ENCODE measurements around the gene NOXA1.
A peak's percentile ranks its signal among the peaks of the same experiment; 100 is the strongest.

NOXA1 gene

GRCh38 chr9:137412431-137412830 lies 10.8 kb upstream of the NOXA1 start:
- Histone ChIP-seq H3K4me3 (ENCODE audit: low read length) (no peak overlapping the region), H3K27me3 (ENCODE audit: control insufficient read depth, insufficient read depth, low read length) (no peaks in the 10 kb centered on the region), H3K27ac (ENCODE audit: low read depth, low read length) (no peak overlapping the region)

GRCh38 chr9:137415451-137415850 lies 7.7 kb upstream of the NOXA1 start:
- Histone ChIP-seq H3K9ac (ENCODE audit: low read length) (no peak overlapping the region), H3K4me3 (ENCODE audit: low read length) (no peak overlapping the region), H3K4me1 (ENCODE audit: control insufficient read depth, insufficient read depth, low read length) (no peaks in the 10 kb centered on the region), H3K27me3 (ENCODE audit: control insufficient read depth, insufficient read depth, low read length) (no peaks in the 10 kb centered on the region), H3K36me3 (ENCODE audit: control insufficient read depth, insufficient read depth, low read length) (no peaks in the 10 kb centered on the region), H3K27ac (ENCODE audit: low read depth, low read length) (no peak overlapping the region)

More at GRCh38 chr9:137412431-137412830, 10.8 kb upstream of the NOXA1 start:
- Histone ChIP-seq H3K9ac (ENCODE audit: low read length) (no peak overlapping the region), H3K36me3 (ENCODE audit: control insufficient read depth, insufficient read depth, low read length) (no peaks in the 10 kb centered on the region), H3K4me1 (ENCODE audit: control insufficient read depth, insufficient read depth, low read length) (no peaks in the 10 kb centered on the region)

GRCh38 chr9:137416006-137416562 lies 7.1 kb upstream of the NOXA1 start:
- no peak overlapping the region for H3K27ac ChIP-seq (ENCODE audit: low read depth, low read length)

GRCh38 chr9:137416563-137417151 lies 6.5 kb upstream of the NOXA1 start:
- H3K36me3 ChIP-seq (ENCODE audit: control insufficient read depth, insufficient read depth, low read length), result no peaks in the 10 kb centered on the region
- no peaks in the 10 kb centered on the region for H3K27me3 ChIP-seq (ENCODE audit: control insufficient read depth, insufficient read depth, low read length)
- no peaks in the 10 kb centered on the region for H3K4me1 ChIP-seq (ENCODE audit: control insufficient read depth, insufficient read depth, low read length)
- H3K27ac ChIP-seq (ENCODE audit: low read depth, low read length), result no peak overlapping the region
- no peak overlapping the region for H3K4me3 ChIP-seq (ENCODE audit: low read length)
- no peak overlapping the region for H3K9ac ChIP-seq (ENCODE audit: low read length)

More at GRCh38 chr9:137416006-137416562, 7.1 kb upstream of the NOXA1 start:
- H3K36me3 ChIP-seq (ENCODE audit: control insufficient read depth, insufficient read depth, low read length), result no peaks in the 10 kb centered on the region
- H3K27me3 ChIP-seq (ENCODE audit: control insufficient read depth, insufficient read depth, low read length), result no peaks in the 10 kb centered on the region
- H3K4me3 ChIP-seq (ENCODE audit: low read length), result no peak overlapping the region
- no peaks in the 10 kb centered on the region for H3K4me1 ChIP-seq (ENCODE audit: control insufficient read depth, insufficient read depth, low read length)
- H3K9ac ChIP-seq (ENCODE audit: low read length), result no peak overlapping the region

- no peak overlapping the region for H3K4me3 ChIP-seq (ENCODE audit: low read length)
- H3K4me1 ChIP-seq (ENCODE audit: control insufficient read depth, insufficient read depth, low read length), result no peaks in the 10 kb centered on the region
- no peak overlapping the region for H3K27ac ChIP-seq (ENCODE audit: low read depth, low read length)
- no peaks in the 10 kb centered on the region for H3K36me3 ChIP-seq (ENCODE audit: control insufficient read depth, insufficient read depth, low read length)
- H3K27me3 ChIP-seq (ENCODE audit: control insufficient read depth, insufficient read depth, low read length), result no peaks in the 10 kb centered on the region
- H3K9ac ChIP-seq (ENCODE audit: low read length), result no peak overlapping the region
Measured at GRCh38 chr9:137417161-137418021, 5.8 kb upstream of the NOXA1 start.

- Histone ChIP-seq H3K9ac (ENCODE audit: low read length) (peak overlapping the region; percentile 64), H3K27ac (ENCODE audit: low read depth, low read length) (no peak overlapping the region), H3K27me3 (ENCODE audit: control insufficient read depth, insufficient read depth, low read length) (no peaks in the 10 kb centered on the region), H3K36me3 (ENCODE audit: control insufficient read depth, insufficient read depth, low read length) (no peaks in the 10 kb centered on the region), H3K4me3 (ENCODE audit: low read length) (peak overlapping the region; percentile 85), H3K4me1 (ENCODE audit: control insufficient read depth, insufficient read depth, low read length) (no peaks in the 10 kb centered on the region)
Measured at GRCh38 chr9:137421838-137422603, 1.2 kb upstream of the NOXA1 start.

GRCh38 chr9:137423514-137424291 lies 510 bp downstream of the NOXA1 start:
- no peaks in the 10 kb centered on the region for H3K4me1 ChIP-seq (ENCODE audit: control insufficient read depth, insufficient read depth, low read length)
- H3K27ac ChIP-seq (ENCODE audit: low read depth, low read length), result no peak overlapping the region
- H3K36me3 ChIP-seq (ENCODE audit: control insufficient read depth, insufficient read depth, low read length), result no peaks in the 10 kb centered on the region
- peak overlapping the region; percentile 45 for H3K9ac ChIP-seq (ENCODE audit: low read length)
- H3K4me3 ChIP-seq (ENCODE audit: low read length), result peak overlapping the region; percentile 66
- no peaks in the 10 kb centered on the region for H3K27me3 ChIP-seq (ENCODE audit: control insufficient read depth, insufficient read depth, low read length)

GRCh38 chr9:137426018-137426681 lies 3.0 kb downstream of the NOXA1 start:
- no peak overlapping the region for H3K27ac ChIP-seq (ENCODE audit: low read depth, low read length)
- H3K9ac ChIP-seq (ENCODE audit: low read length), result no peak overlapping the region
- H3K36me3 ChIP-seq (ENCODE audit: control insufficient read depth, insufficient read depth, low read length), result no peaks in the 10 kb centered on the region
- no peaks in the 10 kb centered on the region for H3K27me3 ChIP-seq (ENCODE audit: control insufficient read depth, insufficient read depth, low read length)
- H3K4me1 ChIP-seq (ENCODE audit: control insufficient read depth, insufficient read depth, low read length), result no peaks in the 10 kb centered on the region
- H3K4me3 ChIP-seq (ENCODE audit: low read length), result no peak overlapping the region

- no peak overlapping the region for H3K9ac ChIP-seq (ENCODE audit: low read length)
- no peaks in the 10 kb centered on the region for H3K36me3 ChIP-seq (ENCODE audit: control insufficient read depth, insufficient read depth, low read length)
- no peaks in the 10 kb centered on the region for H3K27me3 ChIP-seq (ENCODE audit: control insufficient read depth, insufficient read depth, low read length)
- H3K27ac ChIP-seq (ENCODE audit: low read depth, low read length), result no peak overlapping the region
- H3K4me3 ChIP-seq (ENCODE audit: low read length), result no peak overlapping the region
- no peaks in the 10 kb centered on the region for H3K4me1 ChIP-seq (ENCODE audit: control insufficient read depth, insufficient read depth, low read length)
Measured at GRCh38 chr9:137427454-137428310, 4.5 kb downstream of the NOXA1 start.

GRCh38 chr9:137428311-137428630 lies 5.1 kb downstream of the NOXA1 start:
- Histone ChIP-seq H3K36me3 (ENCODE audit: control insufficient read depth, insufficient read depth, low read length) (no peaks in the 10 kb centered on the region), H3K4me1 (ENCODE audit: control insufficient read depth, insufficient read depth, low read length) (no peaks in the 10 kb centered on the region), H3K27ac (ENCODE audit: low read depth, low read length) (no peak overlapping the region)

More at GRCh38 chr9:137428311-137428630, 5.1 kb downstream of the NOXA1 start:
- no peak overlapping the region for H3K4me3 ChIP-seq (ENCODE audit: low read length)
- no peaks in the 10 kb centered on the region for H3K27me3 ChIP-seq (ENCODE audit: control insufficient read depth, insufficient read depth, low read length)
- H3K9ac ChIP-seq (ENCODE audit: low read length), result no peak overlapping the region
